Stimulated activated CD4-positive, alpha-beta T cell treated with anti-CD3 and anti-CD28 coated beads, Interleukin-1b, Interleukin-23, amount 100 ng/mL, for 4 hours (primary cell): ENCODE results near the gene TSPOAP1.

Experiments used
- DNase-seq, 2 donors: peaks; one replicate each; pipeline ENCODE4 v3.0.0-alpha.2; 2020; ENCODE audit warnings: low read depth in 2 of 2

TSPOAP1 gene

GRCh38 chr17:58304750-58305486 is 23.7 kb downstream of the TSPOAP1 start:
- DNase-seq: no peak

GRCh38 chr17:58303971-58304749 is 24.4 kb downstream of the TSPOAP1 start:
- peak; percentile 42 to 51 for DNase-seq

GRCh38 chr17:58302919-58303585 is 25.5 kb downstream of the TSPOAP1 start:
- DNase-seq: no peak

- DNase-seq: no peak
Observed at GRCh38 chr17:58302171-58302918, 26.2 kb downstream of the TSPOAP1 start.

- no peak for DNase-seq
Observed at GRCh38 chr17:58301504-58302150, 27.0 kb downstream of the TSPOAP1 start.

- no peak for DNase-seq
Observed at GRCh38 chr17:58300336-58300735, 28.3 kb downstream of the TSPOAP1 start.

- DNase-seq: no peak
Observed at GRCh38 chr17:58294034-58294433, 34.6 kb downstream of the TSPOAP1 start.

GRCh38 chr17:58291246-58291645 is 37.3 kb downstream of the TSPOAP1 start:
- DNase-seq: no peak

- DNase-seq: no peak
Observed at GRCh38 chr17:58289869-58290268, 38.7 kb downstream of the TSPOAP1 start.

- no peak for DNase-seq
Observed at GRCh38 chr17:58285422-58285810, 43.2 kb downstream of the TSPOAP1 start.

GRCh38 chr17:58284613-58285421 is 43.8 kb downstream of the TSPOAP1 start:
- DNase-seq: no peak

GRCh38 chr17:58283674-58284612 is 44.7 kb downstream of the TSPOAP1 start:
- DNase-seq: no peak

- DNase-seq: no peak
Observed at GRCh38 chr17:58282442-58282841, 46.2 kb downstream of the TSPOAP1 start.

- no peak for DNase-seq
Observed at GRCh38 chr17:58281511-58282011, 47.0 kb downstream of the TSPOAP1 start.

- no peak for DNase-seq
Observed at GRCh38 chr17:58280480-58281217, 47.9 kb downstream of the TSPOAP1 start, which contains the start of gene MPO. TSS of gene MPO (minus strand) at chr17:58280935. CDS start at chr17:58280758, 177 bp downstream.

- no peak for DNase-seq
Observed at GRCh38 chr17:58279736-58280479, 48.7 kb downstream of the TSPOAP1 start.

- DNase-seq: no peak
Observed at GRCh38 chr17:58279016-58279711, 49.4 kb downstream of the TSPOAP1 start.
